ENCODE results near the gene ITIH3.

Gene ITIH3

GRCh38 chr3:52827866-52828376 is 33.3 kb downstream of the ITIH3 start:
- DNase-seq = no peak

GRCh38 chr3:52829482-52829881 is 34.9 kb downstream of the ITIH3 start:
- no peak for DNase-seq

DNA sequence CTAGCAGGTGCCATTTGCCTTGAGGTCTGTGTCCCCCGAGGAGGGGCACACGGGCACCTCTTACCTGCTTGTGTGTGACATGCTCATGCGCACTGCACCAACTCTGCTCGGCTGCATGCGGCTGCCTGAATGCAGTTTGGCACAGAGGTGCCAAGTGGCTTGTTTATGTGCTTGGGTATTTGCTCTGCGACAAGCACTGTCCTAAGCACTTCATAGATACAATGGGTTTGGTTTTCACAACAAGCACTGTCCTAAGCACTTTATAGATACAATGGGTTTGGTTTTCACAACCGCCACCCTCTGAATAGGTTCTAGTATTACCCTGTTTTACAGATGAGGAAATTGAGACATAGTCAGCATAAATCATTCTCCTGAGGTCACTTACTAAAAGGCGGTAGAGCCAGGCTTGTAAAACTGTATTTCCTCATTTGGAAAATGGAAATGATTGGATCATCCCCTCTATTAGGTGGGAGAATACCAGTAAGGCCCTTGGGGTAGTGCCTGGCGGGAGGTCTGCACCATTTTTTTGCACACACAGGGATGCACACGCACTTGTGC is 35.4 kb downstream of the ITIH3 start:
- no peak for DNase-seq

DNA sequence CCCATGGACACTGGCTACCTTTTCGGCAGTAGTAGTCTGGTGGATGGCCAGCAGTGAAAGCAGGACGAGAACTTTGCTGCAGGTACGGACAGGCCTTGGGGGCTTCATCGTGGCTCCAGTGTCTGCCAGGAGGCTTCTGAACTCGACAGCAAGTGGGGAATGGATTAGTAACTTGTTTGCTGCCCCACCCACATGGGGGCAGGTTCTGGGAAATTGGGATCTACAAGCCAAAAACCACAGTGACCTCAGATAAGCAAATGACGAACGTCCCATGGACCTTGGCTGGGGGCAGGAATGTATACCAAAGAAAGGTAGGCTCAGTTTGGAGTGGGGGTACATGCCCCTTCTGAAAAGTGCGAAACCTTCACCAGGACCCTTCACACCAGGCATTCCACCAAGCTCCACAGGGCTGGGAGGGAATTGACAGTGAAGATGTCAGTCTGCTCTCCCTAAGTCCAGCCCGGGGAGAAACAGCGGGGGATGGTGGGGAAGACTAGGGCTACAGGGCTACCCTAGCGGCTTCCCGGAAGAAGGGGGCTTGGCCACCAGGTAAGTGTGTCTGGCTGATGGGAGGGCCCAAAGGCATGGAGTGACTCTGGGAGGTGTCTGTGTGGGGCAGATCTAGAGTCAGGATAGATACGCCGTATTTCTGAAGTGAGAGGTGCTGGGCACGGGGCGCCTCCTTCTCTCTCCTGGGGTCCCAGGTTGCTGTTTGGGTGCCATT is 36.1 kb downstream of the ITIH3 start, which contains the start of gene ITIH4:
TSS of gene ITIH4 (minus strand) at position 138 of the 724 bp plus-strand sequence. CDS start at position 108, 30 bp downstream.
- DNase-seq = no peak

DNA sequence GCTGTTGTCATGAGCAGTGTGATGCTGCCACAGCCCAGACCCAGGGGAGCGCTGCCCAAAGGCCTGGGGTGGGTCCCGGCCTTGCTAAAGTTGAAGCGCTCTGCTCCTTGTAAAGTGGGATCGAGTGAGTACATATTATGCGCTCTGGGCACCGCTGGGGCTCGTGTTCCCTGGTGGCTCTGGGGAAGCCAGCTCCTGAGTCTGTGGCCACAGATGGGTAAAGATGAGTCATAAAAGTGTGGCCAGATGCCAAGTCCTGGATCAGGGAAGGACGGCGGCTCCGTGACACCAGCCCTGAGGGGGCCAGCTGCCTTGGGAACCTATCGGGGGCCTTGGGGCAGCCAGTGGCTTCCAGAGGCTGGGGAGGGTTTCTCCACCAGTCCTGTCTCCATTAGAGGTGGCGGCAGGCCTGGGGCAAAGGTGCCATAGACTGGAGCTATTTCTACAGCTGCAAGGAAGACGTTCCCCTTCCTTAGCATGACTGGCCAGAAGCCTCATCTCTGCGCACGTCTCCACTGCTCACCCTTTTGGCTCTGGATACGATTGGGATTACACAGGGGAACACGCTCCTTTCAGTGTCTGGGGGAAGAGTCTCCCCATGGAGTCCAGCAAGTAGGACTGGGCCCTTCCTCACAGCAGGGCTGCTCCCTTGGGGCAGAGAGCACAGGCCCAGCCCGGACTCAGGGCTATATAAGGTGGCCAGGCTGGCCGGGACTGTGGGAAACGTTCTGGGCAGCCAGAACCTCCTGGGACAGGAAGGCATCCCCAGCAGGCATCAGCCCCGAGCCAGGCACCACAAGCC is 37.1 kb downstream of the ITIH3 start:
- DNase-seq = peak; percentile 67 to 90

DNA sequence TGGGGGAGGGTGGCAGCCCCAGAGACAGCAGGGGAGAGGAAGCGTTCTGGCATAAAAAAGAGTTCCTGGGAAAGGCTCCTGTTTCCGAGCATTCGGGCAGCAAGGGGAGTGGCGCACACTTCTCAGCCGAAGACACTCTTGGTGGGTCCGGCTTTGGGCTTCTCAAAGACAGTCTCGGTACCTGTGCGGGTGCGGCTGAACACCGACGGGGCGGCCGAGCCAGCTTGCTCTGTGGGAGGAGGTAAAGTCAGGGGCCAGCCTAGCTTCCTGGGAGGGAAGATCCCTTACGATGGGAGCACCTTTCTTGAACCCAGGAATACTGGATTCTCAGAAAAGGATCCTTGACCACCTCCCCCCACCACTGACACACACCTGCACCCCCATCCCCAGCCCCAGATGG is 38.6 kb downstream of the ITIH3 start:
- DNase-seq = no peak

GRCh38 chr3:52834871-52835501 is 40.4 kb downstream of the ITIH3 start, which contains the start of gene MUSTN1:
TSS of gene MUSTN1 (minus strand) at chr3:52835019. CDS start at chr3:52834948, 71 bp downstream.
- DNase-seq = peak in 1 of 2 experiments; percentile 13

DNA sequence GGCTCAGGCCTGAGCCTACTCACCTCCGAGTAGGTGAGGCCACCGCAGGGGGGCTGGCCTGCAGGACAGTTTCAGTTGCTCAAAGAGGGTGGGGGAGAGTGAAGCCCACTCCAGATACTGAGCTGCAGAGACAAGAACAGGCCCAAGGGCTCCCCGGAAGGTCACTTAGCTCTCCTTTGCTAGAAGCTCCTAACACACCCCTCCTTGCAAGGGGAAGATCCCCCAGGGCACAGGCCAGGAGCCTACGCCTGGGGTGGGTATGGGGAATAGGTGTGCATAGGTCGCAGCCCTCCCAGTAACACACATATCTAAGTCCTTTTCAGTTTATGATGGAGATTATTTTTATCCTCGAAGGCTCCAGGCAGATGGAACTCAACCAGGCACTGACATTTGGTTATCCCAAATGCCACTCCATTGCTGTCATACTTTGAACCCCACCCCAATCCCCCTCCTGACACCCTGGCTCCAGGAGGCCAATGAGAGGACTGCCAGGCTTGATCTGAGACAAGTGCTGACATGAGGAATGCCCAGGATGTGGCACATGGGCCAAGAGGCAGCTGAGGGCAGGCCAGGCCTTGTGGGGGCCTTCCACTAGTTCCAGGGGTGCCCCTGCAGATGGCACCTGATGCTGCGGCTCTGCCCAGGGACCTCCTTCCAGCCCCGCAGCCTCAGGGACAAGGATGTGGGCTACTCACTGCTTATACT is 41.3 kb downstream of the ITIH3 start:
- no peak for DNase-seq

GRCh38 chr3:52836471-52836845 is 41.9 kb downstream of the ITIH3 start:
- DNase-seq = no peak

DNA sequence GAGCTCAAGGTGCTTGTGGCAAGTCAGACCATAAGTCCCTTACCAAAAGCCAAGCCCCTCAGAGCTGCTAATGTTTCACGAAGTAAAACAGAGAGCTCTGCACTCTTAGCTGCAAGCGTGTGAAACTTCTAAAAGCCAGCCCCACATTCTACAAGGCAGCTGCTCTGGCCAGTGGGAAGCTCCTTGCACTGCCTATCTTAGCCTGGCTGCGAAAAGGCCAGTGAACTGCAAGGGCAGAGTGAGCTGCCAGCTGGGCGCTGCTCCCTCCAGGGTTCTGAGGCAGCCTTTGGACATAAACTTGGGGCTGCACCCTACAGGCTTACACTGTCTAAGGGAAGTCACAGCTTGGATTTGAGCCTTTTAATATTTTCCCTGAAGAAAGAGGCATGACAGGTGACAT is 42.4 kb downstream of the ITIH3 start:
- no peak for DNase-seq

DNA sequence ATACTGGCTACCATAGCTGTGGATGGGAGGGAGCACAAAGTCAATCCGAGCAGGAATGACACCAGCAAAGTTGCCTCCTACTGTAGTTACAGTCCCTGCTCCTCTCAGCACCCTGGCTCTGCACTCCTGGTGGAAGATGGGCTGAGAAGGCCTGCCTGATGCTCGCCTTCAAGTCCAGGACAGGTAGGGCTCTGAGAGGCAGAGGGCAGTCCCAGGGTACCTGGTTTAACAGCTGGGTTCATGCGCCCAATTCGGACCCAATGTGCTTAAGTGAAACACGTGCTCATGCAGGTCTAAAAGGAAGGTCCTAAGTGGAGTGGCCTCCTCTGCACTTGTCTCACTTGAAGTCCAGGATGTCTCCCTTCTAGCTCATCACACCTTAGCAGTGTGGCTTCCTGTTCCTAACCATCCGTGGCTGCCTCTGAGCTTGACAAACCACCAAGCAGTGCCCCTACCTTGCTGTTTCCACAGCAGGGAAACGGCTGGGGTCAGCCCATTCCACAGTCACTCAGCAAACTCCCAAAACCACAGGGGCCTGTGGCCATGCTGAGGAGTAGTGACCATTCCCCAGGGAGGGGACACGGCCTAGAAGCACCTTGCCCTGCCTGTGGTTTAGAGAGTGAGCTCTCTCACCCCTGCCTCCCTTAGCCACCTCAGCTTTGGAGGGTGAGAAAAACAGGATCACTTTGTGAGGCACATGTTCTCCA is 44.1 kb downstream of the ITIH3 start:
- no peak for DNase-seq

GRCh38 chr3:52839268-52839575 is 44.6 kb downstream of the ITIH3 start:
- DNase-seq = no peak

- DNase-seq = no peak
Measured at GRCh38 chr3:52839892-52840545, 45.4 kb downstream of the ITIH3 start.

GRCh38 chr3:52841211-52841980 is 46.8 kb downstream of the ITIH3 start:
- no peak for DNase-seq

DNA sequence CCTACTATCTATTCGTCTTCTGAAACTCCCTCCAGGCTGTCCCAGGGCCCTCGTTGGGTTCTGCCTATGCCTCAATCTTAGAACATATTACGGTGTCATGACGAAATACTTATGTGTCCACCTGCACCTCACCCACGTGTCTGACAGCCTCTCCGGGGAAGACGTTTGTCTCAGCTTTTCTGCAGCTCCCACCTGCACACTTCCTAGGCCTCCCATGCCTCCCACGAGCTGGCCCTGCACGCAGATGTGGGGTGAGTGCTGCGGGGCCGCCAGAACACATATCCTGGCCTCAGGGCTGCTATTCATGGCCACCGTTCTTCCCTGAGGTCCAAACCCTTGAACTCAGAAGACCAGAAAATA is 47.4 kb downstream of the ITIH3 start:
- no peak for DNase-seq

DNA sequence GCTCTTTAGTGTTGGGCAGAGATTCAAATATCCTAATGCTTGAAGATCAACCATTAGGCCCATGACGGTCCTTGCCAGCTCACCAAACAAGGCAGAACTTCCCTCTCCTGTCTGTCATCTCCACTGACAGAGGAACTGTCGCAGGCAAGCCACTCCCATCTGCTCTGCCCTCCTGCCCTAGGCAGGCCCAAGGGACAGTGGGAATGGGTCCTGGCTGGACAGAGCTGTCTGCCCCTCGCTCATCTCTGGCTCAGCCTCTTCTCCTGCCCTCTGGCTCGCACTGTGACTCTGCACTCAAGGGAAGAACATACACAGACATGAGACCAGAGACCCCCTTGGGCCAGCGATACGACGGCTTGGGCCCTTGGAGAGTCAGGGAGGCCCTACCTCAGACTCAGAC is 47.8 kb downstream of the ITIH3 start:
- no peak for DNase-seq

DNA sequence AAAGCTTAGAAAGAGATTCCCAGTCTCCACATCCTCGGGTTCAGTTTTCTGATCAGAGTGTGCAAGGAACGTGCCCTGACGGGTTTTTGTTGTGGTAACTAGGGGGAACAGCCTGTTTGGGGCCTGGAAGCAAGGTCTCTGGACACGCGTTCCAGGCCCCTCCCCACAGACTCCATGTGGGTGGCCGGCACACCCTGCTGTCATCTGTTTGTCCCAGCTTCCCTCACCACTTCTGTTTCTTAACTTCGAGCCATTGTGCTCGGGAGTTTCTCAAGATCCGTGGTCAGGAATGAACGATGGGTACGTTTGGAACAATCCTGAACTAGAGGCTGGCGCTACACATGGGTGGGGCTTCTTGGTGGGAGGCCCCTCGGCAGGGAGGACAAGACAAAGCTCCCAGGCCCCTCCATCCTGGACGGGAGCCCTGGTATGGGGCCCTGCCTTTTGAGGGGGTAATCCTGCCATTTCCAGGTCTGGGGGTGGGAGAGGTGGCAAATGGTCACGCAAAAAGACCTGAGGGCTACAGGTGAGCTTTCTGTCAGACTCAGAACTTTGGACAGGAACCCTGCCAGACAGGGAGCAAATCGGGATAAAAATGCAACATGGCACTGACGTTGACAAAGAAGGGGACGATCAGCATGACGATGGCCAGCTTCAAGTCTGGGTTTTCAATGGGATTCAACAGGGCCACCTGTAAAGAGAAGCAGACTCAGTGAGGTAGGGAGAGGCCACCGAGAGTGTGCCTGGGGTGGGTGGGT is 48.7 kb downstream of the ITIH3 start:
- no peak for DNase-seq

GRCh38 chr3:52843881-52844280 is 49.3 kb downstream of the ITIH3 start:
- DNase-seq = no peak

- no peak for DNase-seq
Measured at GRCh38 chr3:52844290-52844975, 49.8 kb downstream of the ITIH3 start.

Data from NCI-H446 (cell line).